Measurements from ENCODE around the gene ARMC5. TPM values are rescaled to one million over a fixed set of nuclear protein-coding genes. Genes with fewer than 3 reads are reported as not detected.

The ARMC5 gene
- total RNA-seq, 3 donors from 2014 or later: 8.3 to 9.9 (median 8.5) TPM

DNA sequence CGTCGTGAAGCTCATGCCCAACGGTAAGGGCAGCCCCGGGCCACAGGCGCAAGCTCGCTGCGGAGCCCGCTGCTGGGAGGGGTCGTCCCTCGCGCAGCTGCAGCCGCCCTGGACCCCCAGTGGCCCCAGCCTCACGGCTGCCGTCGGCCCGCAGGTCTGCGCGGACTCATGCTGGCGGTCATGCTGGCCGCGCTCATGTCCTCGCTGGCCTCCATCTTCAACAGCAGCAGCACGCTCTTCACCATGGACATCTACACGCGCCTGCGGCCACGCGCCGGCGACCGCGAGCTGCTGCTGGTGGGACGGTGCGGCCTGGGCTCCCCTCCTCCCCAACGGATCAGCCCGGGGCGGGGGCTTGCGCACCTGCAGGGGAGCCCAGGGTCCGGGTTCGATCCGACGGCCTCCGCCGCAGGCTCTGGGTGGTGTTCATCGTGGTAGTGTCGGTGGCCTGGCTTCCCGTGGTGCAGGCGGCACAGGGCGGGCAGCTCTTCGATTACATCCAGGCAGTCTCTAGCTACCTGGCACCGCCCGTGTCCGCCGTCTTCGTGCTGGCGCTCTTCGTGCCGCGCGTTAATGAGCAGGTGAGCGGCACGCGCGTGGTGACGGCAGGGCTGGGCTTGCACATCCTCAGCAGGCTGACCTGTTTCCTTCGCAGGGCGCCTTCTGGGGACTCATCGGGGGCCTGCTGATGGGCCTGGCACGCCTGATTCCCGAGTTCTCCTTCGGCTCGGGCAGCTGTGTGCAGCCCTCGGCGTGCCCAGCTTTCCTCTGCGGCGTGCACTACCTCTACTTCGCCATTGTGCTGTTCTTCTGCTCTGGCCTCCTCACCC, 29.4 kb downstream of the ARMC5 start:
- ATAC-seq (no peak), DNase-seq (peak in 1 of 3 donors; percentile 65)

DNA sequence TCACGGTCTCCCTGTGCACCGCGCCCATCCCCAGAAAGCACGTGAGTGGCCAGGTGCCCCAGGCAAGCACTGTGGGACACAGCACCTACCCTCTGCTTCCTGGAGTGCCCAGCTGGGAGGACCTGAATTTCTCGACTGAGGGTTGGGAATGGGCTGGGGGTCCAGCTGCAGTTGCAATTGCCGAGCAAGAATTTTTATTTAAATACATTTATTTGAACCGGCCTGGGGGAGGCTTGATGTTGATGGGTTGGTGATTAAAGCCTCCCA, 29.9 kb downstream of the ARMC5 start:
- TF ChIP-seq, protein P1, sequence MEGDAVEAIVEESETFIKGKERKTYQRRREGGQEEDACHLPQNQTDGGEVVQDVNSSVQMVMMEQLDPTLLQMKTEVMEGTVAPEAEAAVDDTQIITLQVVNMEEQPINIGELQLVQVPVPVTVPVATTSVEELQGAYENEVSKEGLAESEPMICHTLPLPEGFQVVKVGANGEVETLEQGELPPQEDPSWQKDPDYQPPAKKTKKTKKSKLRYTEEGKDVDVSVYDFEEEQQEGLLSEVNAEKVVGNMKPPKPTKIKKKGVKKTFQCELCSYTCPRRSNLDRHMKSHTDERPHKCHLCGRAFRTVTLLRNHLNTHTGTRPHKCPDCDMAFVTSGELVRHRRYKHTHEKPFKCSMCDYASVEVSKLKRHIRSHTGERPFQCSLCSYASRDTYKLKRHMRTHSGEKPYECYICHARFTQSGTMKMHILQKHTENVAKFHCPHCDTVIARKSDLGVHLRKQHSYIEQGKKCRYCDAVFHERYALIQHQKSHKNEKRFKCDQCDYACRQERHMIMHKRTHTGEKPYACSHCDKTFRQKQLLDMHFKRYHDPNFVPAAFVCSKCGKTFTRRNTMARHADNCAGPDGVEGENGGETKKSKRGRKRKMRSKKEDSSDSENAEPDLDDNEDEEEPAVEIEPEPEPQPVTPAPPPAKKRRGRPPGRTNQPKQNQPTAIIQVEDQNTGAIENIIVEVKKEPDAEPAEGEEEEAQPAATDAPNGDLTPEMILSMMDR (IDR thresholded peaks at IDR 0.05): no peak
- no peak for ATAC-seq
- no peaks in the 10 kb centered on the region for H3K9me3 ChIP-seq
- intact Hi-C loops (cut with DNase I, micrococcal nuclease): no loop called here
- H3K36me3 ChIP-seq (ENCODE audit: low read depth): no peaks in the 10 kb centered on the region
- DNase-seq: no peak
- H3K4me1 ChIP-seq (ENCODE audit: low read depth): peaks cover 20% of the 10 kb centered on the region
- H3K4me3 ChIP-seq: no peak overlapping the region

More for the DNA sequence above, 29.4 kb downstream of the ARMC5 start:
- TF ChIP-seq, protein P1 (IDR thresholded peaks at IDR 0.05): no peak
- H3K36me3 ChIP-seq (ENCODE audit: low read depth): no peaks in the 10 kb centered on the region
- peaks cover 20% of the 10 kb centered on the region for H3K4me1 ChIP-seq (ENCODE audit: low read depth)
- intact Hi-C loops (cut with DNase I, micrococcal nuclease): no loop called here
- no peaks in the 10 kb centered on the region for H3K9me3 ChIP-seq
- H3K4me3 ChIP-seq: no peak overlapping the region

DNA sequence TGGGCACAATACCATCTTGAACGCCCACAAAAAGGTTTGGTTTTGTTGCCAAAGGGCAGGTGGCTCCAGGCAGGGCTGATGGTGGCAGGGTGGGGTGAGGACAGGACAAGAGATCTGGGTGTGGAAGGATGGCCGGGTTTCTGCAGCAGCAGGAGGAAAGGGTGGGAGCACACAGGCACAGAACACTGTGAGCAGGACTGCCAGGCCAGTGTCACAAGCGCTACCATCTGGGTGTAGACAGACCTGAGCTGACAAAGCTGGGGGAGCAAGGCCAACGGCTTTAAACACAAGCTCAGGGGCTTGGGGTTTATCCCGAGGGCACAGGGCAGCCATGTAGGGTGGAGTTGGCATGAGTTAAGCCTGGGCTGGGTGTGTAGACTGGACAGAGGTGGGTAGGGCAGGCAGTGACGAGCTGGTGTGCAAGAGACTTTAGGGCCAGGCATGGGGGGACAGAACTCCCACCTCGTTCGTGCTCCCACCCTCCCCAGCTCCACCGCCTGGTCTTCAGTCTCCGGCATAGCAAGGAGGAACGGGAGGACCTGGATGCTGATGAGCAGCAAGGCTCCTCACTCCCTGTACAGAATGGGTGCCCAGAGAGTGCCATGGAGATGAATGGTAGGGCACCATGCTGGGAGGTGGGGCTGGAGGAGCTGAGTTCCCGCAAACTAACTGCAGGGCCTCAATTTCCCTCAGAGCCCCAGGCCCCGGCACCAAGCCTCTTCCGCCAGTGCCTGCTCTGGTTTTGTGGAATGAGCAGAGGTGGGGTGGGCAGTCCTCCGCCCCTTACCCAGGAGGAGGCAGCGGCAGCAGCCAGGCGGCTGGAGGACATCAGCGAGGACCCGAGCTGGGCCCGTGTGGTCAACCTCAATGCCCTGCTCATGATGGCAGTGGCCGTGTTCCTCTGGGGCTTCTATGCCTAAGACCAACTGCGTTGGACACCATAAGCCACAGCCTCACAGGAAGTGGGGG, 30.6 kb downstream of the ARMC5 start:
- DNase-seq (no peak), ATAC-seq (no peak)
- intact Hi-C loops (cut with DNase I, micrococcal nuclease): no loop called here
- Histone ChIP-seq H3K4me1 (ENCODE audit: low read depth) (peaks cover 17% of the 10 kb centered on the region), H3K4me3 (no peak overlapping the region), H3K36me3 (ENCODE audit: low read depth) (no peaks in the 10 kb centered on the region), H3K9me3 (no peaks in the 10 kb centered on the region)
- TF ChIP-seq, protein P1 (IDR thresholded peaks at IDR 0.05): no peak

DNA sequence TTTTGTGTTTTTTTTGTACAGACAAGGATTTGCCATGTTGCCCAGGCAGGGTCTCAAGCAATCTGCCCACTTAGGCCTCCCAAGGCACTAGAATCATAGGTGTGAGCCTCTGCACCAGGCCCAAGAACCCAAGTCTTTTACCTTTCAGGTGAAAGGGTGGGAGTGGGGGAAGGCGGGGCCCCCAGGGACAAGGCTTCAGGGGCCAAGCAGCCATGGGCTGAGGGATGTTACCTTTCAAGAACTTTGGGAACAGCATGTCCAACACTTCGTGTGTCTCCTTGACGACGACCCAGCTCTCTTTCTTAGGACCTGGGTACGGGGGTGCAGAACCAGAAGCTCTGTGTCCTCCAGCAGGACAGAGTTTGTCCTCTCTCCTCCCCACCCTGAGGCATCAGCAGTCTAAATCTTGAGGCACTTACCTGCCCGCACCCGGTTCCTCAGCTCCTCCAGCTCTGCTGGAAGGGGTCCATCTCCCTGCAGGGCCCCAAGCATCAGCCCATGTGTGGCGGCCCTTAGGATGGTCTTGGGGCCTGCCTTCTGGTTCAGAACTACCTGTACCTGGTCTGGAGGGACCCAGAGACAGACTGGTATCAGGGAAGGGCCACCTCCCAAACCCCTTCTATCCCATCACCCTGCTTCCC, 32.6 kb downstream of the ARMC5 start:
- no peak overlapping the region for H3K4me3 ChIP-seq
- intact Hi-C loops (cut with DNase I, micrococcal nuclease): no loop called here
- DNase-seq (no peak), ATAC-seq (no peak)
- H3K36me3 ChIP-seq (ENCODE audit: low read depth): no peaks in the 10 kb centered on the region
- no peaks in the 10 kb centered on the region for H3K9me3 ChIP-seq
- peaks cover 12% of the 10 kb centered on the region for H3K4me1 ChIP-seq (ENCODE audit: low read depth)
- TF ChIP-seq, protein P1 (IDR thresholded peaks at IDR 0.05): no peak

DNA sequence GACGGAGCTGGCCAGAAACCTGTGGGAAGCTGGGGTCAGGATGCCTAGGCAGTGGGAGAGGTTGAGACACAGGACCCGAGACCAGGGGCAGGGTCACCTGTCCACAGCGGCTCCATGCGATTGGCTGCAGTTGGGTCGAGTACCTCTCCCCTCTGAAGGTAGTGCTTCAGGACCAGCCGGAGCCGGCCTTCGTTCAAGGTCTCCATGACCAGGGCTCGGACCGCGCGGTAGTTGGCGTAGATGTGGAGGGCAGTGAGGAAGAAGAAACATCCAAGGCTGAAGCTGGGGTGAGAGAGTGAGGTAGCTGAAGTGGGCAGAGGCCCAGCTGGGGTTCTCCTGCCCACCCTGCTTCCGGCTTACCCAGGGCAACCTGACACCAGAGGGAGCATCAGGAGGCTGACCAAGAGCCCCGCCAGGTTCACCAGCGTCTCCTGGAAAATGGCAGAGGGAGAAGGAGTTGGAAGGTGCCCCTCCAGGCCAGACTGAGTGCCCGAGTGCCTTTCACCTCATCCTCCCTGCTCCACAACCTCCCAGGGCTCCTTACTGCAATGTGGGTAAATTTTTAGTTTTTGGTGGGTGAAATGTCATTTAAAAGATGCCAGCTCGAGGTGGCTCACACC, 34.3 kb downstream of the ARMC5 start:
- no peak overlapping the region for H3K4me3 ChIP-seq
- no peaks in the 10 kb centered on the region for H3K4me1 ChIP-seq (ENCODE audit: low read depth)
- intact Hi-C loops (cut with DNase I, micrococcal nuclease): no loop called here
- H3K36me3 ChIP-seq (ENCODE audit: low read depth): no peaks in the 10 kb centered on the region
- TF ChIP-seq, protein P1 (IDR thresholded peaks at IDR 0.05): no peak
- no peaks in the 10 kb centered on the region for H3K9me3 ChIP-seq
- ATAC-seq: no peak
- no peak for DNase-seq
